IMR-90 (cell line): ENCODE results near the gene SH3RF1. TPM values are rescaled to one million over a fixed set of nuclear protein-coding genes. Genes with fewer than 3 reads are reported as not detected.

Experiments
- ATAC-seq: fragments of 200-7000 bp; cut with Tn5 transposase; 2 replicates; pipeline ENCODE4 v1.9.1; 2020; ENCODE audit warnings: low read depth, mild to moderate bottlenecking, moderate library complexity
- BruUV-seq: library from RNA; stranded (reverse); fragments of 400-500 nt; replicated peaks from 2 replicates; lab custom pipeline; 2021; lab: Mats Ljungman, UMichigan
- CTCF ChIA-PET: fragments of 300-600 bp; formaldehyde crosslinking; extraction: SDS; loops from one replicate; lab custom pipeline; 2021; ENCODE audit warnings: antibody characterized with exemption; lab: Yijun Ruan, JAX
- POLR2A ChIA-PET: fragments of 300-600 bp; sonication (Branson Sonifier 250); formaldehyde crosslinking; loops from one replicate; lab custom pipeline; 2022; ENCODE audit warnings: antibody characterized with exemption; ENCODE audit not compliant: unreplicated experiment; lab: Charles Lee
- DNase-seq: peaks from one replicate; pipeline ENCODE4 v3.0.0; 2013
- H2AFZ ChIP-seq: replicated peaks from 2 replicates; pipeline ENCODE3; 2013; ENCODE audit warnings: low read length, mild to moderate bottlenecking; ENCODE audit not compliant: poor library complexity
- H2AK5ac ChIP-seq: 2 replicates; pipeline ENCODE4 v1.6.1; 2013; ENCODE audit warnings: low read depth, low read length, inconsistent platforms
- H2AK9ac ChIP-seq: replicated peaks from 2 replicates; pipeline ENCODE3; 2013; ENCODE audit warnings: mild to moderate bottlenecking, low read depth, low read length, moderate library complexity; ENCODE audit not compliant: poor library complexity
- H2BK120ac ChIP-seq: 2 replicates; pipeline ENCODE4 v1.6.1; 2013; ENCODE audit warnings: low read depth, low read length, inconsistent platforms
- H2BK15ac ChIP-seq: 3 replicates; pipeline ENCODE4 v1.6.1; 2013; ENCODE audit warnings: low read depth, low read length, inconsistent platforms
- H2BK20ac ChIP-seq: 2 replicates; pipeline ENCODE4 v1.6.1; 2013; ENCODE audit warnings: low read depth, mild to moderate bottlenecking, inconsistent platforms, low read length, moderate library complexity
- H2BK5ac ChIP-seq: 2 replicates; pipeline ENCODE4 v1.6.1; 2013; ENCODE audit warnings: mild to moderate bottlenecking, low read depth, low read length, inconsistent platforms; ENCODE audit not compliant: poor library complexity, severe bottlenecking
- H3K14ac ChIP-seq: replicated peaks from 2 replicates; pipeline ENCODE4 v1.6.1; 2013; ENCODE audit warnings: low read depth, low read length, inconsistent platforms
- H3K18ac ChIP-seq: 2 replicates; pipeline ENCODE4 v1.6.1; 2013; ENCODE audit warnings: low read depth, low read length, control low read depth
- H3K23ac ChIP-seq: 2 replicates; pipeline ENCODE4 v1.6.1; 2013; ENCODE audit warnings: low read depth, low read length, inconsistent platforms
- H3K27ac ChIP-seq: 2 replicates; pipeline ENCODE4 v1.5.1; 2013; ENCODE audit warnings: mild to moderate bottlenecking, control low read depth, low read length; ENCODE audit not compliant: insufficient read depth
- H3K27me3 ChIP-seq: 2 replicates; pipeline ENCODE4 v1.6.1; 2013; ENCODE audit warnings: low read length; ENCODE audit not compliant: control insufficient read depth, insufficient read depth
- H3K36me3 ChIP-seq: 2 replicates; pipeline ENCODE4 v1.6.1; 2013; ENCODE audit warnings: low read length, mixed read lengths; ENCODE audit not compliant: control insufficient read depth, insufficient read depth
- H3K4ac ChIP-seq: 2 replicates; pipeline ENCODE4 v1.6.1; 2013; ENCODE audit warnings: low read depth, low read length, inconsistent platforms
- H3K4me1 ChIP-seq: 2 replicates; pipeline ENCODE4 v1.6.1; 2013; ENCODE audit warnings: low read length, mixed read lengths; ENCODE audit not compliant: control insufficient read depth, insufficient read depth
- H3K4me2 ChIP-seq: 2 replicates; pipeline ENCODE4 v1.6.1; 2013; ENCODE audit warnings: low read depth, mild to moderate bottlenecking, control low read depth, low read length, moderate library complexity
- H3K4me3 ChIP-seq: 2 replicates; pipeline ENCODE4 v1.5.1; 2013; ENCODE audit warnings: low read depth, mild to moderate bottlenecking, control low read depth, low read length, moderate library complexity; ENCODE audit not compliant: insufficient read depth
- H3K56ac ChIP-seq: 2 replicates; pipeline ENCODE4 v1.6.1; 2013; ENCODE audit warnings: low read length, inconsistent platforms; ENCODE audit not compliant: insufficient read depth; ENCODE audit errors: extremely low read depth
- H3K79me1 ChIP-seq, 2 experiments: 2 replicates each; pipeline ENCODE4 v1.6.1; 2013; ENCODE audit warnings: low read length in 2 of 2, inconsistent platforms in 1 of 2, low read depth in 1 of 2
- H3K9ac ChIP-seq: 2 replicates; pipeline ENCODE4 v1.6.1; 2013; ENCODE audit warnings: low read depth, low read length, control low read depth
- H3K9me1 ChIP-seq: 2 replicates; pipeline ENCODE4 v1.6.1; 2013; ENCODE audit warnings: low read length, inconsistent platforms; ENCODE audit not compliant: insufficient read depth
- H3K9me3 ChIP-seq: 2 replicates; pipeline ENCODE4 v1.6.1; 2013; ENCODE audit warnings: low read length; ENCODE audit not compliant: control insufficient read depth, insufficient read depth
- H4K20me1 ChIP-seq: 2 replicates; pipeline ENCODE4 v1.6.1; 2013; ENCODE audit warnings: low read length, inconsistent platforms; ENCODE audit not compliant: insufficient read depth
- H4K5ac ChIP-seq: 2 replicates; pipeline ENCODE4 v1.6.1; 2013; ENCODE audit warnings: mild to moderate bottlenecking, low read depth, low read length, control low read depth
- H4K8ac ChIP-seq, 2 experiments: 2 replicates each; pipeline ENCODE4 v1.6.1; 2013; ENCODE audit warnings: low read depth in 2 of 2, low read length in 2 of 2, control low read depth in 1 of 2, inconsistent platforms in 1 of 2
- H4K91ac ChIP-seq: 2 replicates; pipeline ENCODE4 v1.6.1; 2013; ENCODE audit warnings: low read depth, low read length, inconsistent platforms; ENCODE audit not compliant: insufficient read depth
- CEBPB ChIP-seq: IDR thresholded peaks from 2 replicates; pipeline ENCODE4 v1.6.1; 2012; ENCODE audit warnings: low read depth, low read length, improper control_type of control experiment
- CTCF ChIP-seq: conservative IDR thresholded peaks from 2 replicates; pipeline ENCODE4 v1.5.1; 2012; ENCODE audit warnings: mild to moderate bottlenecking, low read depth, low read length, improper control_type of control experiment
- ELK1 ChIP-seq: fragments of 150-350 bp; IDR thresholded peaks from 2 replicates; pipeline ENCODE4 v1.6.1; 2016; ENCODE audit warnings: low read depth, mild to moderate bottlenecking, low read length, moderate library complexity, borderline replicate concordance
- FOS ChIP-seq: fragments of 150-350 bp; IDR thresholded peaks from 2 replicates; pipeline ENCODE4 v1.6.1; 2016; ENCODE audit warnings: low read depth, low read length
- MAFK ChIP-seq: IDR thresholded peaks from 2 replicates; pipeline ENCODE4 v1.6.1; 2012; ENCODE audit warnings: low read depth, low read length, improper control_type of control experiment
- SMC3 ChIP-seq: fragments of 150-350 bp; IDR thresholded peaks from 2 replicates; pipeline ENCODE4 v1.6.1; 2016; ENCODE audit warnings: low read depth, mild to moderate bottlenecking, antibody characterized with exemption, low read length, moderate library complexity
- WGBS, 2 experiments: methylation state at CpG; one replicate each; pipeline versions ENCODE4 v1.1.5 to v1.1.7; 2013; ENCODE audit warnings: missing lambda C conversion rate in 2 of 2; ENCODE audit not compliant: insufficient read length in 1 of 2; ENCODE audit errors: extremely low coverage in 2 of 2; 5-methylcytosine and 5-hydroxymethylcytosine counted together
- dilution Hi-C: fragments of 300-500 bp; cut with HindIII; formaldehyde crosslinking; loops from one replicate; pipeline ENCODE4 v1.14.3; 2018; ENCODE audit warnings: low sequenced_read_pairs; ENCODE audit not compliant: unreplicated experiment
- in situ Hi-C: fragments of 300-500 bp; cut with MboI; formaldehyde crosslinking; loops from 3 replicates; pipeline ENCODE4 v1.14.3; 2019; ENCODE audit warnings: low sequenced_read_pairs, inconsistent platforms, mixed read lengths
- intact Hi-C: fragments of 100-400 bp; cut with micrococcal nuclease; formaldehyde crosslinking; loops from 2 replicates; pipeline ENCODE4 v1.10.0; 2022
- polyA plus RNA-seq, 3 experiments: library from polyadenylated mRNA; depleted of rRNA; stranded (reverse); fragments of >200 nt; gene quantifications; 2 replicates each; pipeline ENCODE4 v1.2.3, GENCODE V29; 2012; ENCODE audit warnings: low replicate concordance in 1 of 3
- total RNA-seq: library from RNA; depleted of rRNA; stranded (reverse); fragments of >200 nt; gene quantifications from 2 replicates; pipeline ENCODE4 v1.2.3, GENCODE V29; 2012

SH3RF1 gene
- total and polyA plus RNA-seq, 2 of the 4 experiments (the other 2 are of a cell fraction): 22.0 to 29.8 TPM

GRCh38 chr4:169229571-169230028, 41.2 kb downstream of the SH3RF1 start:
- no peak overlapping the region for H2AFZ ChIP-seq
- intact Hi-C loops (loop anchor here (2.0 kb wide), 1 partner anchor 25 kb away; no protein-coding TSS in a partner anchor), dilution Hi-C loops (no loop called here), in situ Hi-C loops (no loop called here)
- no peak overlapping the region for H3K56ac ChIP-seq
- H3K18ac ChIP-seq: no peak overlapping the region
- H3K4ac ChIP-seq: no peak overlapping the region; the same call in 1 of the 2 replicates
- peak overlapping the region; percentile 71 for H2BK5ac ChIP-seq
- H3K4me3 ChIP-seq: no peak overlapping the region
- POLR2A ChIA-PET: no interaction called here
- TF ChIP-seq MAFK (peak; percentile 23; the same call in 1 of the 2 replicates), CTCF (no peak), ELK1 (no peak), FOS (peak; percentile 84), SMC3 (no peak), CEBPB (peak; percentile 74)
- peak; percentile 96 for DNase-seq
- peaks cover 13% of the 10 kb centered on the region for H3K9me1 ChIP-seq
- H4K8ac ChIP-seq: no peak overlapping the region
- peak; percentile 84 for ATAC-seq
- H3K27me3 ChIP-seq: no peaks in the 10 kb centered on the region
- H2BK20ac ChIP-seq: no peak overlapping the region
- 60% methylated on average over 2 of the region's 6 CpGs; no CpG with 5 or more reads in 1 of the 2 experiments for WGBS, 2 experiments
- H3K9ac ChIP-seq: no peak overlapping the region
- H2BK15ac ChIP-seq: peak overlapping the region; percentile 34; the same call in 1 of the 3 replicates
- CTCF ChIA-PET: no interaction called here
- no peak overlapping the region for H4K5ac ChIP-seq
- no peak overlapping the region for H3K14ac ChIP-seq
- H2BK120ac ChIP-seq: no peak overlapping the region
- no peak overlapping the region for H4K91ac ChIP-seq
- peaks cover 21 to 72% of the 10 kb centered on the region in 2 experiments for H3K79me1 ChIP-seq
- H4K20me1 ChIP-seq: peaks cover 34% of the 10 kb centered on the region; the same call in 1 of the 2 replicates
- H3K9me3 ChIP-seq: no peaks in the 10 kb centered on the region
- BruUV-seq: no TSS peak
- peak overlapping the region; percentile 39; the same call in 1 of the 2 replicates for H3K4me2 ChIP-seq
- H3K27ac ChIP-seq: peak overlapping the region; percentile 48; the same call in 1 of the 2 replicates
- no peak overlapping the region for H2AK9ac ChIP-seq
- no peak overlapping the region for H3K23ac ChIP-seq
- H3K36me3 ChIP-seq: peaks cover 2% of the 10 kb centered on the region; the same call in 1 of the 2 replicates
- 0 out of 2 replicates have a peak overlapping the region, but pooled peaks have one; percentile 43 for H2AK5ac ChIP-seq
- peaks cover 16% of the 10 kb centered on the region for H3K4me1 ChIP-seq
